Measurements from ENCODE around the gene PSD2.

- no peak for TF ChIP-seq REST (IDR thresholded peaks at IDR 0.05; ENCODE audit: insufficient read depth in 1 of 2, low read depth in 2 of 2, low read length in 2 of 2)
- no peak for TF ChIP-seq SIN3A (IDR thresholded peaks at IDR 0.05; ENCODE audit: borderline replicate concordance, insufficient read depth, low read length)
- TF ChIP-seq TAF1 (IDR thresholded peaks at IDR 0.05; ENCODE audit: borderline replicate concordance, insufficient read depth, low read length), result no peak
- no peak for TF ChIP-seq POLR2AphosphoS5 (IDR thresholded peaks at IDR 0.05; ENCODE audit: low read depth, low read length)
- no peak for TF ChIP-seq FOXP2 (optimal IDR thresholded peaks at IDR 0.05; ENCODE audit: borderline replicate concordance, extremely low read depth, extremely low read length, insufficient read depth)
These were observed 44.3 kb downstream of the PSD2 start for GRCh38 chr5:139839918-139840317.
